Breast epithelium (tissue), 3 donors: ENCODE measurements around the gene FLVCR2.

Experiments used
- POLR2A ChIP-seq: fragments of 450-650 bp; IDR thresholded peaks from one replicate; pipeline ENCODE4 v1.6.1; 2016; ENCODE audit warnings: antibody characterized with exemption, mild to moderate bottlenecking, moderate library complexity
- TF ChIP-seq, protein P1 (sequence below), 3 donors: fragments of 450-650 bp; IDR thresholded peaks; one replicate each; pipeline ENCODE4 v1.5.1; 2016 to 2017; ENCODE audit warnings: antibody characterized with exemption in 3 of 3, mild to moderate bottlenecking in 3 of 3, moderate library complexity in 3 of 3

GRCh38 chr14:75543253-75543652 is 35.2 kb upstream of the FLVCR2 start:
- TF ChIP-seq, protein P1, sequence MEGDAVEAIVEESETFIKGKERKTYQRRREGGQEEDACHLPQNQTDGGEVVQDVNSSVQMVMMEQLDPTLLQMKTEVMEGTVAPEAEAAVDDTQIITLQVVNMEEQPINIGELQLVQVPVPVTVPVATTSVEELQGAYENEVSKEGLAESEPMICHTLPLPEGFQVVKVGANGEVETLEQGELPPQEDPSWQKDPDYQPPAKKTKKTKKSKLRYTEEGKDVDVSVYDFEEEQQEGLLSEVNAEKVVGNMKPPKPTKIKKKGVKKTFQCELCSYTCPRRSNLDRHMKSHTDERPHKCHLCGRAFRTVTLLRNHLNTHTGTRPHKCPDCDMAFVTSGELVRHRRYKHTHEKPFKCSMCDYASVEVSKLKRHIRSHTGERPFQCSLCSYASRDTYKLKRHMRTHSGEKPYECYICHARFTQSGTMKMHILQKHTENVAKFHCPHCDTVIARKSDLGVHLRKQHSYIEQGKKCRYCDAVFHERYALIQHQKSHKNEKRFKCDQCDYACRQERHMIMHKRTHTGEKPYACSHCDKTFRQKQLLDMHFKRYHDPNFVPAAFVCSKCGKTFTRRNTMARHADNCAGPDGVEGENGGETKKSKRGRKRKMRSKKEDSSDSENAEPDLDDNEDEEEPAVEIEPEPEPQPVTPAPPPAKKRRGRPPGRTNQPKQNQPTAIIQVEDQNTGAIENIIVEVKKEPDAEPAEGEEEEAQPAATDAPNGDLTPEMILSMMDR (IDR thresholded peaks at IDR 0.05) = no peak
- no peak for TF ChIP-seq POLR2A
